Activated CD4-positive, alpha-beta T cell treated with anti-CD3 and anti-CD28 coated beads, Interleukin-2, Interleukin-6, amounts not matched to agents 100 ng/mL and 50 ng/mL, durations not matched to agents 16 hours and 8 hours (primary cell): ENCODE data around the gene RAB7B.
"Not testable (repeated sequence)": the region's sequence is repeated elsewhere in the genome, so short reads cannot be mapped to it uniquely, and the experiment has no call there.

Experiments
- DNase-seq: peaks from one replicate; pipeline ENCODE4 v3.0.0-alpha.2; 2020

Gene RAB7B

DNA sequence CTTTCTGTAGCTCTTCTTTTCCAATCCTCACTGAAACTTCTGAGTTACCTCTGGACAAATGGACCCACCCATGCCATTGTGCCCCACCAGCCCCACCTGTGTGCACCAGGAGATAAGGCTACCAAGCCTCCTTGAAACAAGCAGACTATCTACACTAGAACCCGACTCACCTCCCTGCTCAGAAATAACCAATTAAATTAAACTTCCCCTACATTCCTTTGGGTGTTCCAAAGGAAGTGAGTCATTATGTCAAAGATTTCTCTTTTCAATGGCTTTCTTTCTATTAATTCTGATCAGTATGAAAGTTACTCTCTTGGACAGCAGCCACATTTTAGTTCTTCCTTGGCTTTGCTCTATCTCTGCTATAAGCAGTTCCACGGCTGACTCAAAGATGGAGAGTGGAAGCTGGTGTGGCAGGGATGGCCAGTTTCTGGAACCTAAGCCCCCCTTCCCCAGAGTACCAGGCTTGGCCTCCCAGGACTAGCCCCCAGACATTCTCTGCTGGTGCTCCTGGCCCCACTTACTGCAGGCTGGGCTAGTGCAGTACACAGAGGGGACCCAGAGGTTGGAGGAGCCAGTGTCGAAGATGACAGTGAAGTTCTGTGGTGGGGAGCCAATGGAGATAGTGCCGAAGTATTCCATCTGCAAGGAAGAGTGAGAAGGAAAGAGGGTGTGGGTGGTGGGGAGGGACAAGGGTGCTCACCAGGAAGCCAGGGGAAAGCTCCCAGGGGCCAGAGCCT is 18.6 kb upstream of the RAB7B start:
- DNase-seq: no peak

DNA sequence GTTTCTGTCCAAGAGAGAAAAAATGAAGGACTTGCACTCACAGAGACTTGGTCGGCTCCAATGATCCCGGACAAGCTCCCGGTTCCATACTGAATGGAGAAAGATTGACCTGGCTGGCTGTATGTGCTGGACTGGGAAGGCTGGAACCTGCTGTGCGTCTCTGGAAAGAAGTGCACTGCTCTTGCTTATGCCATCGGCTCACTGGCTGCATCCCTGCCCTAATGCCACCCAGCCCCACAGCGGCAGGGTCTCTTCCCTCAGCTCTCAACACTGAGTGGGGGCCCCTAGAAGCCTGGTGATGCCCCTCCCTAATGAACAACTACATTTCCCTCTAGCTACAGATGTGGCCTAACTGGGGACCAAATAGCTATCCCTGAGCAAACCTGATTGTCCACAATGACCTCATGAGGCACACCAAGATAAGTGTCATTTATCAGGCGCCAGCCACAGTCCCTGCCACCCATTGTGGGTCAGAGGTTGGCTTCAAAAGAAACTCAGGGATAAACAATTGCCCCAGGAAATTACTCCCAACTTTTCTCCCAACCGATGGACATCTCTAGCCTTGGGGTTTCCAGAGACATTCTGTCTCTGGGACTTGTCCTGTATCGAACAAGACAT is 17.9 kb upstream of the RAB7B start:
- no peak for DNase-seq

DNA sequence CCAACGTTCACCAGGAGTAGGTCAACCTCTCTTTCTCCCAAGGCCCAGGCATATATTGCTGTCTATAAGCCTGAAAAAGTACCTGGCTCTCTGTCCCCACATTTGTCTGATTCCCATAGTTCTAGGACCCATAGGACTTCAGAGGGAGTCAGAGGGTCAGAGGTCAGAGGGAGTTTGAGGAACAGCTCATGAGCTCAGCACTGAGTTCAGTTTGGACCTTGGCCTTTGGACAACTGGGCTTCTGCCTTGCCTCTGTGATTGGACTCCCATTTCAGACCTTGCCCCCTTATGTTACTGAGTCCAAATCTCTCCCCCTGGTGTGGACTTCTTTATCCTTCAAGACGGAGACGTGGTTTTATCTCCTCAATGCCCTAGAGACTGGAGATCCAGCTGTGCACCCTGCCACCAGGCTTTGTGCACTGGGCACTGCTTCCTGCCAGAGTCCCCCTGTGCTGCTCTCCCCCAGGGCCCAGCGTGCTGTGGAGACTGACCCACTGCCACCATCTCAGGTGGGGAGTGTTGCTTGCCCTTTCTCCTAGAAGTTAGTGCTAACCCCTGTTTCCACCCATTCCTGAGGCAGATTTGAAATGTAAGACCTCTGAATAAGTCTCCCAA is 17.3 kb upstream of the RAB7B start:
- no peak for DNase-seq

DNA sequence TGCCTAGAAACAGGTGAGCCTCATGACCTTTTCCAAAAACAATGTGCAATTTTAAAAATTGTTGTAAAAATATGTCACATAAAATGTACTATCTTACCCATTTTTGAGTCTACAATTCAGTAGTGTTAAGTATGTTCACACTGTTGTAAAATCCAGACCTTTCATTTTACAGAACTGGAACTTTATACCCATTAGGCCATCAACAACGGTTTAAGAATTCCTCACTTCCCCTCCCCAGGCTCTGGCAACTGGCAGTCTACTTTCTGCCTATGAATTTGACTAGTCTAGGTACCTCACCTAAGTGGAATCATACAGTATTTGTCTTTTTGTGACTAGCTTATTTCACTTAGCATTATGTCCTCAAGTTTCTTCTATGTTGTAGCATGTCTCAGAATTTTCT is 11.9 kb upstream of the RAB7B start:
- DNase-seq: no peak

DNA sequence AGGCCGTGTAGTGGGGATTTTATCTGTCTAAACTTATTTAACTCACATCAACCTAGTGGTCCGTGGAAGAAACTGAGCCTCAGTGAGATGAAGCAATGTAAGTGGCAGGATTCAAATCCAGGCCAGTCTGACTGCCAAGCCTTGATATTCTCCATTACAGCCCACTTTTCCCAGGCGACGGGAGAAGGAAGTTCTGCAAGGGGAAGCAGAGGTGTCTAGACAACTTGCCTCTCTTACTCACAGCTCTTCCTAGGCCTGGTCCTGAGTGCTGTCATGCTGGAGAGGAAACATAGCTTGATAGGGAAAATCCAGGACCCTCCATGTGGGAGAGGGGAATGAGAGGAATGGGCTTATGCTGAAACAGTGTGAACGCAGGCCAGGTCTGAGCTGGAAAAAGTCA is 11.4 kb upstream of the RAB7B start:
- no peak for DNase-seq

DNA sequence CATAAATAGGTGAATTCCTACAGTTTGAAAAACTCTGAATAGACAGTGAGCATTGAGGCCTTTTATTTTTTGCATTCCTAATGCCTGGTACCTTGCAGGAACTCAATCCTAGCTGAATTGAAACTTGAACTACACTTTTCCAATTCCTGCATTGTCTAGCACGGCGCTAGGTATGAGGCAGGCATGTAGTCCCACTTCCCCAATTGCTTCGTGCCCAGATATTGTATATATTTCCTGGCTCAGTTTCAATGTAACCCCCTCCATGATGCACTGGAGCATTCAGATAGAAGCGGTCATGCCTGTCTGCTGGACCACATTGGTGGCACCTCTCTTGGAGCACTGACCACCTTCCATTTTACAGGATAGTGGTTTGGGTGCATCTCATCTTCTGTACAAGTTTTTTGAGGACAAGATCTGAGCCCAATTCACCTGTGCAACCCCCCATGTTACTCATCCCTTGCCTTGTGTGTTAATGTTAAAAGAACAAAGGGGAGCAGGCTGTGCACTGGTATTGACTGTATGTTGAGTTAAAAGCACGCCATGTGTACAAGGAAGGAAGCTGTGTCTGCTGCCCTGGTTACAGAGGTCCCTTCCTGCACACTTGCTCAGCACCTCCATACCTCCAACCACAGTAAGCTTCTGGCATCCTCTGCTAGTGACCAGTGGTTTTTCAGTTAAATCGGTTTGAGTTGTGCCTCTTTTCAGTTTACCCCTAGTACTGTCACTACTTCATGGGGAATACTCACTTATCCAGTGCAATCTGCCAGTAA is 10.0 kb upstream of the RAB7B start:
- DNase-seq: no peak

DNA sequence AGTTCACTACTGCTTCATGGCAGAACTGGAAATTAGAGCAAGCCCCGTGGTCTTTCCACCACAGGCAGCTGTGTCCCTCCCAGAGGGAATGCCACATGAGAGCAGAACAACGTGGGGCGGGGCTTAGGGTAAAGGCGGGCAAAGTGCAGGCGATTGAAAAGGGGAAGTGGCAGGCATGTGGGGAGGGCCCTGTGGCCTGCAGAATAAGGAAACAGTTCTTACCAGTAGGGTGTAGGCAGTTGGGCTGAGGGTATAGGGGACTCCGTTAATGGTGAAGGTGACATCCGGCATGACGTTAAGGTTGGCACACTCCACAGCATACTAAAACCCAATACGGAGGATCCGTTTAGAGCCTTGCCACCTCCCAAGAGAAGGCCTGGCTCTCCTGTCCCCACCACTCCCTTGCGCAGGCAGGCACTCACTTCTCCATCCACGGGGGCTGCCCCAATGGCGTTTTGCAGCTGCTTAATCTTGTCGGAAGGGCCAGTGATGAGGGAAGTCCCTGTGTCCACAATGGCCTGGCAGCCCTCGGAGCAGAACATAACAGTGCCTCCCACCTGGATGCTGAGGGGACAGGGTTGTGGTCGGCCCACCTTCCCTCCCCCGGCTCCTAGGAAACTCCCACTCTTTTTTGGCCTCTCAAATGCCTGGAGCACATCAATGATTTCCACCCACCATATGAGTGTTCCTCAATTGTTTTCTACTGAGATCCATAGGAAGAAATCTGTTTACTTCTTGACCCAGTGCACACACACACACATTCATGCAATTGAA is 9.1 kb upstream of the RAB7B start:
- DNase-seq: peak; percentile 37

DNA sequence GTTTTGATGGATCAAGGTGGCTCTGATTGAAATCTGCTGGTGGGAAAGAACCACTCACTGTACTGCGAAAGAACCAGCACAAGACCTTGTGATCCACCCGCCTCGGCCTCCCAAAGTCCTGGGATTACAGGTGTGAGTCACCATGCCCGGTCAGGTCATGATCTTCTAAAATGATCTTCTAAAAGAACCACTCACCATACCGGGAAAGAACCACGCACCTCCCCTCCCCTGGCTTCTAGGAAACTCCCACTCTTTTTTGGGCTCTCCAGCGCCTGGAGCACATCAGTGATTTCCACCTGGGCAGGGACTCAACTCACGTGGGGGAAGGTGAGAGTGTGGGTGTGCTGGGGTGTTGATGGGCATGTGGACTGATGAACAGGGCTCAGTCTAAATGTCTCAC is 7.9 kb upstream of the RAB7B start:
- DNase-seq: no peak

DNA sequence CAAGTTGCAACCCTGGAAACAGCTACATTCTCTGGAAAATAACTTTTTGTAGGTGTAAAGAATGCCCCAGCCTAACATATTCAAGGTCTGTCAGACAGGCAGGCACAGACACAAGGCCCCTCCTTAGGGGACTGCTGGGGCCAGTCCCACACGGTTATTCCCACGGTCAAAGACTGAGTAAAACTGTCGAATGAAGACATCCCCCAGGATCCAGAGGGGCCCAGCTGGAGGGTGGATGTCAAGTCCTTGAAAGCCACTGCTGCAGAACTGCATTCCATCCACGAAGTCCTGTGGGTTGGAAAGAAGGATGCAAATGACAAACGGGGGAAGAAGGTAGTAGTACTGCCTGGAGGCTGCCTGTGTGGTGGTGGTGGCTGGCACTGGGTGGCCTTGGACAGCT is 6.9 kb upstream of the RAB7B start:
- DNase-seq: no peak

DNA sequence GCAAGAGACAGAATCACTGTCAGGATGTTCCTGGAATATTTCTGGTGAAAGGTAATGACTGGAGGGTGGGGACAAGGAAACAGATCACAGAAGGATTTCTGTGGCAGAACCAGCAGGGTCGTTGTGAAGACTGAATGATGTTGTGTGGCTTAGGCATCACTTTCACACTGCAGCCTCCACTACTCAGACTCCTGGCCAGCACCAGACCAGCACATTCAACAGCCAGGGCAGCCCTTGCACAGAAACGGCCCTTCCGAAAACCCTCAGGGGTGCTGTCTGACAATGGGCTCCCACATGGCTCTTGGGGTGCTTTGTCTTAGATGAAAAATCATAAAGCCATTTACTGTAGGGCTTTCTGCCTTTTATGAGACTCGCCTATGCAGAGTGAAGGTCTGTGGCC is 3.8 kb upstream of the RAB7B start:
- DNase-seq: no peak

DNA sequence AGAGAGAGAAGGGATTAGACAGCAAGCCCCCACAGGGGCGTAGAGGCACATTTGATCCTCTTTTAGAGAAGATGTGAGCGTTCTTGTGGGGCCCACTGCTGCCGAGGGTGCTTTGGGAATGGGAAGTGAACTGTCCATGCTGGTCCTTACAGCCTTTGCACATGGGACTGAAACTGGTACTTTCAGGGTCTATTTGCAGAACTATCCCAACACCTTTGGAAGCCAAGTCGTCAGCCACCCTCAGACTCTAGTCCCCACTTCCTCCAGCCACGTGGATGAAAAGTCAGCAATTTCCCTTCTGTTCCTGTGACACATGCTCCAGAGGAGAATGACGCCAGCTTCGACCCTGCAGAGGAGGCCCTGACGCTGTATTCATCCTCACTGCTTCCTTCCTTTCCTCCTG is 2.6 kb upstream of the RAB7B start:
- DNase-seq: no peak

DNA sequence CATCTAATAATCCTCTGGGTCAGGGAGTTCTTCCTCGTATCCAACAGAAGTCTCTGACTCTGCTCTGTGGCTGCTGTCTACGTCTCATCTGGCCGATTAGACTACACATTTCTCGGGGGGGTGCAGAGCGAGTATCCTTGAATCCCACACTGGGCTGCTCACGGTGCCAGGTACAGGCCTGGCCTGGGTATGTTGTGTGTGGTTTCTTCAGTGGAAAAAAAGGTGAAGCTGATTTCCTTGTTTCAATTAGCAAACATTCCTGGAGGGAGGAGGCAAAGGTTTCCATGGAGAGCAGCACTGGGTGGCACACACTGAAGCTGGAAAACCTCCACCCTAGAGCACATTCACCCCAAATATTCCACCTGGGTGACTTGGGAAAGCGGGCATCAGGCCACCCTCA is 2.0 kb upstream of the RAB7B start:
- no peak for DNase-seq

DNA sequence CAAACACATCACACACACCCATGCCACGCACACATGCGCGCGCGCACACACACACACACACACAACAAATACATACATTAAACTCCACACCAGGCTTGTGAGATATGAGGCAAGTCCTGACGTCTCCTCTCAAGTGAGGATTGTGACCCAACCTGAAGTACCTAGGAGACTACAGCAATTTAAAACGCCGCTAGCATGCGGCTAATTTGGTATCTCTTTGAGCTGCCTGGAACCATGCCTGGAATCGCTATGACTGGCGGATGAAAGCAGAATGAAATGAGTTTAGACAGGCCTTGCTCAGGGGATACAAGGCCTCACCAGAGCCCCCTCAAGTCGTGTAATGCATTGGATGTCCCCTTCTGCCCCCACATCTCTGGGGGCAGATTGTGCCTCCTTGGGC is 1.6 kb upstream of the RAB7B start:
- DNase-seq: no peak

DNA sequence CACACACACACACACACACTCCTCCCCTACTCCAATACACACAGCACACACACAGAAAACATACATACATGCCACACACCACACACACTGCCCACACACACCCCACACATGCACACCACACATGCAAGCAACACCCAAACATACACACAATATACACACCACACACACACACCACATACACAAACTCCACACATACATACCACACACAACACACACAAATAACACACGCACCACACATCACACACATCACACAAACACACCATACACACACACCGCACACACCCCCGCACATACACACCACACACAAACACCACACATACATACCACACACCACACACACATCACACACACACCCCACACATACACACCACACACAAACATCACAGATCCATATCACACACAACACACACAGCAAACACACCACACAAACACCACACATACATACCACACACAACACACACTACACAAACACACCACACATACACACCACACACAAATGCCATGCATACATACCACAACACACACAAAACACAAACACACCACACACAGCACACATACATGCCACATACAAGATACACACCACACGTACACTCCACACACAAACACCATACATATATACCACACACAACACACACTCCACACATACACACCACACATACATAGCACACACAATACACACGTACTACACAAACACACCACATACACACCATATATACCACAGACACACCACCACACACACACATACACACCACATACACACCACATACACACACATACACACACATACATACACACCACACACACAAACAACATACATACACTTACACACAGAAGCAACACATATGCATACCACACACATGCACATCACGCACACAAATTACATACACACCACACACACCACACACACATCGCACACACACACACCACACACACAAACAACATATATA is 932 bp upstream of the RAB7B start:
- DNase-seq: no peak

DNA sequence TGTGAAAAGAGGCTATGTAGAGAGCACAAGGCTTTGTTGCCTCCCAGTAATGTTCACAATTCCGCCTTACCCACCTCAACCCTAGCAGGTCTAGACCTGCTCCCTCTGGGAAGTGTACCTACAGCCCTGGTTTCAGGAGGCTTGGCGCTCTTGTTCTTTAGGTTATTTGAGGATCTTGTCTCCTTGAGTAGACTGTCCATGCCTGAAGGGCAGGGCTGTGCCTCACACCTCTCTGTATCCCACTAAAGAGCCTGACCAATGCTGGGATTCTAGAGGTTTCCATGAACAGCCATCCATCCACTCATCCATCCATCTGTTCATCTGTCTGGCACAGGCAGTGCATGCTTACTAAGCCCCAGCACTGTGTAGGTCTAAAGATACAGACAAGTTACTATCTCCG is 1.0 kb downstream of the RAB7B start:
- DNase-seq: no peak

DNA sequence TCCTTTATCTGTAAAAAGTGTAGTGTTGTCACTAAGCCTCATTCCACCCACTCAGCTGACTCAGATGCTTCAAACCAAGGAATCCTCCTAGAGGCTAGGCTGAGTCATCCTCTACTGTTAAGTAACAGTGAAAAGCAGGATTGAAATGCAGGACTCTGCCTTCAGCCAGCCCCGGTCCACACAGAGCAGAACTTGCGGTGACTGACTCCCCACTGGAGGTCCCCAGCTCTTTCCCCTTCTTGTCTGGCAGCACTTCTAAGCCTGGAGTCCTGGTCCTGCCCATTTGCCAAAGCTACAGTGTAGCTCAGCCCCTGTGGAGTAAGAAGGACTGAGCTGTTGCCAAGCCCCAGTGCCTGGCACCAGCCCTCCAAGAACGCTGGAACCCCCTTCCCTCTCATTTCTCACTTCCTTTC is 1.7 kb downstream of the RAB7B start:
- peak; percentile 52 for DNase-seq

DNA sequence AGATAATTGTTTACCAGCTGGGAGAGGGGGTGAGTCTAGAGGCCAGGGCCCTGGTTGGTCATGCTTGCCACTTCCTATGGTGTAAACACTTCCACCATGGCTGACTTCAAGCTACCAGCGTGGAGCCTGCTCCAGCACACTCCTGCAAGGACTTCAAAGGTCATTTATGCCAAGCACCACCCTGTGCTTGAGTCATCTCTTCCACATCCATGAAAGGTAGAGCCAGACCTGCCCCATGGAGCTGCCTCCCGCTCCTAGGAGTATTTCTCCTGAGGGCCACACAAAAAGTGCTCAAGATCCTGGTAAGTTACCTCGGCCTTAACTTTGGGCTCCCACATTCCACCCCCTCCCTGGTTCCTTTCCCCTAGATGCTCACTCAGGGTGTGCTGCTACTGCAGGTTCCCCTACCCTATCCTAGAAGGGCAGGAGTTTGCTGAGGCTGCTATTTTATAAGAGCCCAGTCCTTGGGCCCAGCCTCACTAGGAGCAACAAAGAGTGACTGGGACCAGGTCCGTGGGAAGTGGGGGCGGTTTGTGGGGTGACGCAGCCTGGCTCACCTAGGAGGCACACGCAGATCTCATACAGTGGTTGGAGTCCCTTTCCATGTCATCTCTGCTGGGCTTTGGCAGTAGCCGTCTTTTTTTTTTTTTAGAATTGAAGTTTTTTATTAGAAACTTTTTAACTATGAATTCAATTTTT is 2.4 kb downstream of the RAB7B start:
- no peak for DNase-seq

DNA sequence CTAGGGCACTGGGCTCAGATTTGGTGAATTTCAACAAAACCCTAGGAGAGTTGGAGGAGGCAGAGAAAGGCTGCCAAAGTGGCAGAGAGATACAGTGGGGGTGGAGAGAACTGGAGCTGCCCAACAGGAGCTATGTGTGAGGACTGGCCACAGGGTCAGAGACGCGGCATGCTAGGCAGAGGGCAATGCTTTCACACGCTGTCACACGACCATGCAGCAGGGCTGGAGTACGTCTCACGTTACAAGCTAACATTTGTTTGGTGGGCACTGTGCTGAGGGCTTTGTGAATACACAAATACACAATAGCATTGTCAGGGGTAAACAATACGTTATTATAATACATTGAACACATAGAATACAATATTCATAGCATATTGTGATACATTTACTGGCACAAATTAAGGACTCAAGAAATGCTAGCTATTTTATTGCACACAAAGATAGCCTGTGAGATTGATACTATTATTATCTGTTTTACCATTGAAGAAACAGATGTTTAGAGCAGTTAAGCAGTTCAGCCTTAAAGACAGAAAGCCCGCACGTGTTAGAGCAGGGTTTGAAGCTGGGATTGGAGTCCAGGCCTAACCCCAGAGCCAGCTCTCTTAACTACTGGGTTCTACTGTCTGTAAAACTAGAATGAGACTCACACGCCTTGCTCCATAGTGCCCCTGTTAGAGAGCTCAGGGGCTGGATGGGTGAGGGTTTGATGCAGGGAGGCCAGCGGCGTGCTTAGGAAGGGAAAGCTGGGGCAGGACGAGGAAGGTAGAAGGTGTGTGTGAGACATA is 4.5 kb downstream of the RAB7B start:
- DNase-seq: no peak

DNA sequence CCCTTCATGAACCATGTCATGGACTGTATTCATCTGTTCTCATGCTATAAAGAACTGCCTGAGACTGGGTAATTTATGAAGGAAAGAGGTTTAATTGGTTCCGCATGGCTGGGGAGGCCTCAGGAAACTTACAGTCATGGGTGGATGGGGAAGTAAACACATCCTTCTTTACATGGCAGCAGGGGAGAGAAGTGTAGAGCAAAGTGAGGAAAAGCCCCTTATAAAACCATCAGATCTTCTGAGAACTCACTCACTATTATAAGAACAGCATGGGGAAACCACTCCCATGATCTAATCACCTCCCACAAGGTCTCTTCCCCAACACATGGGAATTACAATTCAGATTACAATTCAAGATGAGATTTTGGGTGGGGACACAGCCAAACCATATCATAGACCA is 6.6 kb downstream of the RAB7B start:
- not testable (repeated sequence) for DNase-seq

DNA sequence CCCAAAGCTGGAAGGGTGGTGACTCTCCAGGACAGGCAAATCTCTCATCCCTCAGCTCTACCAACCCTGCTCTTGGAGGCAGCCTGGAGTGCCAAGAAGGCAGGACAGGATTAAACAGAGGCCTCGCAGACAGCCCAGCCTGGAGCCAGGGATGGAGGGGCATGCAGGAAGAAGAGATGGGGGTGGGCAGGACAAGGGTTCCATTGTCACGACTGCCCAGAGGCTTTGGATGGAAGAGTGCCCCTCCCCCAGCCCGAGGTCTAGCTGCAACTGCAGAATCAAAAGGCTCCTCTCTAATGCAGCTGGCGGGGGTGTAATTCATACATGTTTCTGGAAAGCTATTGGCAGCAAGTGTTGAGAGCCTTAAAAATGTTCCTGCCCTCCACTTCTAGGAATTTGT is 8.8 kb downstream of the RAB7B start:
- DNase-seq: no peak
